ENCODE measurements around the gene SYNGAP1. TPM values are rescaled to one million over a fixed set of nuclear protein-coding genes. Genes with fewer than 3 reads are reported as not detected.

SYNGAP1 gene
- total and polyA plus RNA-seq, 2 of the 8 experiments (the other 6 are each of a cell fraction or from before 2014, with no cell fraction given): 31.0 to 101 TPM

DNA sequence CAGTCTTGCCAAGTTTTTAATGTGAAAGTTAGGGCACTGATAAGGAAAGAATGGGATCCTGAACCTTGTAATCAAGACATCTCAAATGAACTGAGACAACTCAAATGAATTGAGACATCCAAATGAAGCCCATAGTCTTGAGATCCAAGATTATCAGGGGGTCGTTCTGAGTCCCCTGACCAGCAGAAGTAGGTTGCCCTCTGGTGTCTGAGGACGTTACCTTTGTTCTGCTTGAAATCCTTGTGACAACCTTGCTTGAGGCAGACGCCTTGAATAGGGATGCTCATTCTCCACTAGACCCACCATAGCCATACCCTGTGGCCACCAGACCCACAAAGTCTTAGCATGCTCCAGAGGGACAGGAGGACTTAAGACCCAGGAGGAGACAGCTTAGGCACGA is 72.2 kb downstream of the SYNGAP1 start:
- Histone ChIP-seq H3K27me3 (replicated peaks in 1 of 4; ENCODE audit: control insufficient read depth in 3 of 4, extremely low read depth in 1 of 4, insufficient read depth in 3 of 4, low read length in 3 of 4) (no peaks in the 10 kb centered on the region), H2BK120ac (replicated peaks; ENCODE audit: low read depth, low read length) (no peak overlapping the region), H3K79me2 (ENCODE audit: control insufficient read depth in 1 of 2, insufficient read depth in 2 of 2, low read length in 2 of 2) (no peaks in the 10 kb centered on the region), H3K9ac (replicated peaks in 1 of 4; ENCODE audit: extremely low read depth in 1 of 4, low read depth in 3 of 4, low read length in 3 of 4) (no peak overlapping the region), H3K14ac (ENCODE audit: insufficient read length) (no peak overlapping the region), H4K91ac (replicated peaks; ENCODE audit: insufficient read length, low read length) (no peak overlapping the region), H3K4ac (replicated peaks; ENCODE audit: insufficient read length, low read depth, low read length) (no peak overlapping the region), H4K5ac (ENCODE audit: insufficient read length, low read depth, low read length) (no peak overlapping the region), H3K79me1 (ENCODE audit: low read depth, low read length) (no peaks in the 10 kb centered on the region), H3K23me2 (ENCODE audit: low read depth, low read length) (no peaks in the 10 kb centered on the region; the same call in 1 of the 2 replicates), H2AK5ac (ENCODE audit: low read depth, low read length) (no peak overlapping the region), H4K8ac (ENCODE audit: extremely low read depth, insufficient read depth, low read length) (no peak overlapping the region), H3K4me3 (ENCODE audit: extremely low read depth in 1 of 4, insufficient read depth in 2 of 4, low read depth in 3 of 4, low read length in 4 of 4) (no peak overlapping the region), H3K4me1 (replicated peaks in 1 of 4; ENCODE audit: control insufficient read depth in 3 of 4, insufficient read depth in 4 of 4, low read length in 3 of 4) (peaks cover 0 to 3% (median 1%) of the 10 kb centered on the region in 4 experiments; a peak in 2 of 7 replicates), H4K20me1 (replicated peaks in 1 of 2; ENCODE audit: control insufficient read depth in 1 of 2, insufficient read depth in 2 of 2, low read length in 2 of 2) (no peaks in the 10 kb centered on the region), H2BK12ac (ENCODE audit: low read depth, low read length) (no peak overlapping the region), H2BK15ac (ENCODE audit: low read length) (no peak overlapping the region), H3K9me3 (ENCODE audit: insufficient read depth in 2 of 2, low read depth in 1 of 2, low read length in 1 of 2) (no peaks in the 10 kb centered on the region), H3K27ac (ENCODE audit: low read depth, low read length) (no peak overlapping the region), H3K23ac (ENCODE audit: insufficient read length) (no peak overlapping the region), H2AFZ (ENCODE audit: low read length) (no peak overlapping the region), H2BK5ac (ENCODE audit: low read depth, low read length) (no peak overlapping the region), H2BK20ac (ENCODE audit: low read length) (no peak overlapping the region), H3K36me3 (ENCODE audit: control insufficient read depth in 2 of 4, insufficient read depth in 4 of 4, low read length in 3 of 4) (no peaks in the 10 kb centered on the region), H3K4me2 (ENCODE audit: insufficient read depth in 1 of 2, low read depth in 2 of 2, low read length in 2 of 2) (no peak overlapping the region), H3K18ac (ENCODE audit: extremely low read depth, low read length) (no peak overlapping the region), H3K56ac (replicated peaks; ENCODE audit: insufficient read length, low read depth, low read length) (no peak overlapping the region)
- FAIRE-seq (no peak), DNase-seq (ENCODE audit: low read depth in 1 of 2, low spot score in 2 of 2) (no peak)
- CTCF ChIA-PET (ENCODE audit: partially characterized antibody): interaction anchor here (0.7 to 2.0 kb wide), 8 partner anchors 11 to 647 kb away, joined by 3 to 13 read pairs (median 4); no protein-coding TSS in a partner anchor
- TF ChIP-seq RAD21 (IDR thresholded peaks at IDR 0.05 in 1 of 2, conservative IDR thresholded peaks at IDR 0.05 in 1 of 2; ENCODE audit: low read depth in 2 of 2, low read length in 2 of 2) (peak; percentile 61 to 72), KDM5A (IDR thresholded peaks at IDR 0.05; ENCODE audit: low read length) (no peak), CTCF (IDR thresholded peaks at IDR 0.05; ENCODE audit: control extremely low read depth in 1 of 3, insufficient read depth in 1 of 3, low read depth in 1 of 3, low read length in 3 of 3) (peak; percentile 36 to 52 (median 43)), CBX8 (IDR thresholded peaks at IDR 0.05; ENCODE audit: borderline replicate concordance, low read depth, low read length) (no peak), CTBP2 (IDR thresholded peaks at IDR 0.05; ENCODE audit: borderline replicate concordance, insufficient read depth, insufficient read length, low read length) (no peak)
- POLR2A ChIA-PET (ENCODE audit: partially characterized antibody): interaction anchor here (0.5 to 2.0 kb wide), 3 partner anchors 36 to 882 kb away, joined by 3 to 5 read pairs (median 4); no protein-coding TSS in a partner anchor
- WGBS, 2 experiments (ENCODE audit: extremely low coverage in 1 of 2, insufficient coverage in 1 of 2, insufficient read length in 1 of 2, insufficient replicate concordance in 2 of 2, low coverage in 1 of 2, low lambda C conversion rate in 2 of 2, missing lambda C conversion rate in 1 of 2): 60% methylated on average over 4 of the region's 4 CpGs; no CpG with 5 or more reads in 1 of the 2 experiments
